ENCODE results near the gene TMPRSS2. TPM values are rescaled to one million over a fixed set of nuclear protein-coding genes. Genes with fewer than 3 reads are reported as not detected.

TMPRSS2 gene
- total RNA-seq: under 0.01 and 0.13 TPM in 2 replicates

DNA sequence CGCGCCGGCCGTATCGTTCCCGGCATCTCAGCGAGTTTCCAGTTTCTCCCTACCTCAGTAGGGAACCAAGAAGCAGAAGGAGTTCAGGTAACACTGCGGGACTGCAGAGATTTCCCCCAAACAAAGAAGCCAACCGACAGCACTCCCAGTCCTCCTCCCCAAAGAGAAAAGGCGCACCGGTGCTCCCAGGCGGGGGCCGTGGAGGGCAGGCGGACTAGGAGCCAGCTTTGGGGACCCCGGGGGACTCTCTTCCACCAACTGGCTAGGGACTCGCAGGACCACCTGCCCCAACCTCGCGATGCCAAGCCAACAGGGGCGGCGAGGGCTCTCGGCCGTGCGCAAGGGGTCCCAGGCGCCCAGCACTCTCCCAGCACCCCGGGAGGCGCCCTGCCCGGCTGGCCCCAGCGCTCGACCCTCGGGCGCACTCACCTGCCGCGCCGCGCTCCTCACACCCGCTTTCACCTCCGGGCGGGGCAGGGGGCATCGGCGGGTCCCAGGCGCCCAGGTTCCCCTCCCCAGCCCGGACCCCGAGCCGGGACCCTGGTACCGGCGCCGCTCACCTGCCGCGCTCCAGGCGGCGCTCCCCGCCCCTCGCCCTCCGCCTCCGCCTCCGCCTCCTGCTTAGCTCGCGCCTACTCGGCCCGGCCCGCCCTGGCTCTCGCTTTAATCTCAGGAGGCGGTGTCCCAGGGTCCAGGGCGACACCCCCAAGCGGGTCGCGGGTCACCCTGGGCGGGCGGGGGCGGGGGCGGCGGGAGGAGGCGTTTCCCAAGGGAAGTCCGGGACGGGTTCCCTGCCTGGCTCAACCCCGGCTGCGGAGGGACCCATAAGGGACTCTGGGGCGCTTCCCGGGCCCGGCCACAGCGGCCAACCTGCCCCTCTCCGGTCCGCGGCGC, at the start of gene TMPRSS2:
Gene TMPRSS2 (minus strand): TSS at position 638 of the 894 bp plus-strand sequence. CDS start 10,025 bp downstream, outside the sequence.

DNA sequence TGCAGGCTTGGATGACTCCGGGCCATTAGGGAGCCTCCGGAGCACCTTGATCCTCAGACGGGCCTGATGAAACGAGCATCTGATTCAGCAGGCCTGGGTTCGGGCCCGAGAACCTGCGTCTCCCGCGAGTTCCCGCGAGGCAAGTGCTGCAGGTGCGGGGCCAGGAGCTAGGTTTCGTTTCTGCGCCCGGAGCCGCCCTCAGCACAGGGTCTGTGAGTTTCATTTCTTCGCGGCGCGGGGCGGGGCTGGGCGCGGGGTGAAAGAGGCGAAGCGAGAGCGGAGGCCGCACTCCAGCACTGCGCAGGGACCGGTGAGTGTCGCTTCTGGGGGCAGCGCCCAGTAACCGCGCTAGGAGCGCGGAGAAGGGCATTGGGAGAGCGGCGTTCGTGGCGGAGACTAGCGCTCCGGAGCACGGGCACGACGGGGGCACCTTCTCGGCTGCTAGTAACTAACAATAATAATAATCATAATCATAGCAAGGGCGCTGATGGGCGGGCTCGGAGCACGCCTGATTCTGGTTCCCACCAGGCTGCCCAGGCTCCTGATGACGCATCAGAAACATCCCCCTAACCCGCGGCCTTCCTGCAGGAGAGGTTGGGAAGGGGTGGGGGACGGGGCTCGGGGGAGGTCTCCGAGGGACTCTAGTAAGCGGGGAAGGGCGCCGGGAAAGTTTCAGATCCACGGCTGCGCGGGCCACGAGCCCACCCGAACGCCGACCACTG, 81.8 kb downstream of the TMPRSS2 start, which contains the start of gene MX1:
Gene MX1 (plus strand): TSS at position 286 of the 722 bp plus-strand sequence. CDS start 5,832 bp downstream, outside the sequence.

Other genes starting within 250 kb of the TMPRSS2 start
- not detected in 2 replicates for gene FAM3B, start 191.4 kb downstream of the TMPRSS2 start, total RNA-seq
- gene MX2, start 146.1 kb downstream of the TMPRSS2 start, total RNA-seq: 0.38 and 1.5 TPM in 2 replicates
- gene MX1, start 81.9 kb downstream of the TMPRSS2 start, total RNA-seq: 3.6 and 8.7 TPM in 2 replicates

All from mesangial cell (primary cell).